ENCODE data around the gene MB21D2. TPM values are rescaled to one million over a fixed set of nuclear protein-coding genes. Genes with fewer than 3 reads are reported as not detected.
"Not testable (repeated sequence)": the region's sequence is repeated elsewhere in the genome, so short reads cannot be mapped to it uniquely, and the experiment has no call there.

MB21D2 gene, protein sequence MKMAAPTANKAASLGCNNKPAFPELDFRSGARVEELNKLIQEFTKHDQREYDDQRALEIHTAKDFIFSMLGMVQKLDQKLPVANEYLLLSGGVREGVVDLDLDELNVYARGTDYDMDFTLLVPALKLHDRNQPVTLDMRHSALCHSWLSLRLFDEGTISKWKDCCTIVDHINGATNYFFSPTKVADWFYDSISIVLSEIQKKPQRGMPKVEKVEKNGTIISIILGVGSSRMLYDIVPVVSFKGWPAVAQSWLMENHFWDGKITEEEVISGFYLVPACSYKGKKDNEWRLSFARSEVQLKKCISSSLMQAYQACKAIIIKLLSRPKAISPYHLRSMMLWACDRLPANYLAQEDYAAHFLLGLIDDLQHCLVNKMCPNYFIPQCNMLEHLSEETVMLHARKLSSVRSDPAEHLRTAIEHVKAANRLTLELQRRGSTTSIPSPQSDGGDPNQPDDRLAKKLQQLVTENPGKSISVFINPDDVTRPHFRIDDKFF
- under 1 TPM in 2 of 3 donors, not detected in 1; 0.07 to 0.53 TPM for polyA plus RNA-seq

DNA sequence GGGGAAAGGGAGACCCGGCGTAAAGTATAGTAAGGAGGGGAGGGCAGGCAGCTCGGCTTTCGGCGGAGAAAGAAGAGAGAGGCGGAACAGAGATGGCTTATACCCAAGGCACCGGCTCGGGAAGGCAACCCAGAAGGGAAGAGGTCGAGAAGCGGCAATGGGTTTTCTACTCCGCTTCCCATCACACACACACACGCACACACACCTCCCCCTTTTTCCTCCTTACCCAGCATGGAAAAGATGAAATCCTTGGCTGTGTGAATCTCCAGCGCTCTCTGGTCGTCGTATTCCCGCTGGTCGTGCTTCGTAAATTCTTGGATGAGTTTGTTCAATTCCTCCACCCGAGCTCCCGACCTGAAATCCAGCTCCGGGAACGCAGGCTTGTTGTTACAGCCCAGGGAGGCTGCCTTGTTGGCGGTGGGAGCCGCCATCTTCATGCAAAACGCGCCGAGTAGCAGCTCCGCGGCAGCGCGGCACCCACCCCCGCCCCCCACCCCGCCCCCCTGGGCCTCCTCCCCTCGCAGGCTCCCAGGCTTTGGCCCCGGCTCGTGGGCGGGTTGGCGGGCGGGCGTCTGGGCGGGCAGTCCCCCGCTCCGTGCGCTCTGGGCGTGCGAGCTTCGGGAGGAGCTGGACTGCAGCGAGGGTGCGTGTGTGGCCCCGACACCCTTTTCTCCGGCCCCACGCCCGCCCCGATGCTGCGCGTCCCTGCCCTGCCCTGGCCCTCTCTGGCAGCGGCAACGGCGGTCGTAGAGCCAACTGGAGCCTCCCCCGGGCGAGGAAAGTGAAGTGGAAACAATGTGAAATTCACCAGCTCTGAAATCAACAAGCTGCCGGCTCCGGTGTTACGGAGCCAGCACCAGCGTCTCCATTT, at the start of gene MB21D2:
MB21D2 (minus strand) TSS at position 453 of the 871 bp plus-strand sequence; CDS start at position 437, 16 bp downstream.
- peaks cover 7 to 15% of the 10 kb centered on the region in 2 donors for H3K4me1 Mint-ChIP-seq
- DNase-seq, result no peak
- peaks cover 0 to 3% (median 0%) of the 10 kb centered on the region in 3 donors for H3K36me3 Mint-ChIP-seq
- no peak within 1 kb of the TSS for H3K27ac Mint-ChIP-seq
- peaks cover 9 to 27% (median 21%) of the 10 kb centered on the region in 3 donors for H3K27me3 Mint-ChIP-seq (ENCODE audit: low read depth in 3 of 3)
- H3K9me3 Mint-ChIP-seq, result peaks cover 3 to 34% (median 4%) of the 10 kb centered on the region in 6 donors
- peak within 1 kb of the TSS; percentile 63 to 71 (median 65) for H3K4me3 Mint-ChIP-seq

GRCh38 chr3:192964959-192965719, 47.5 kb upstream of the MB21D2 start:
- H3K36me3 Mint-ChIP-seq; H3K27me3 Mint-ChIP-seq (ENCODE audit: low read depth in 3 of 3); DNase-seq; H3K4me1 Mint-ChIP-seq; H3K4me3 Mint-ChIP-seq; H3K27ac Mint-ChIP-seq: not testable (repeated sequence)
- H3K9me3 Mint-ChIP-seq, result peaks cover 0 to 15% (median 7%) of the 10 kb centered on the region in 6 donors

DNA sequence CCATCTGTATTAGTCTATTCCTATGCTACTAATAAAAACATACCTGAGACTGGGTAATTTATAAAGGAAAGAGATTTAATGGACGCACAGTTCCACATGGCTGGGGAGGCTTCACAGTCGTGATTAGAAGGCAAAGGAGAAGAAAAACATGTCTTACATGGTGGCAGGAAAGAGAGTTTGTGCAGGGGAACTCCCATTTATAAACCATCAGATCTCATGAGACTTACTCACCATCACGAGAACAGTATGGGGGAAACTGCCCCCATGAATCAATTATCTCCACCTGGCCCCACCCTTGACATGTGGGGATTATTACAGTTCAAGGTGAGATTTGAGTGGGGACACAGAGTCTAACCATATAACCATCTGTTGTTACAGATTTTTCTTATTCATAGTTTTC, 42.1 kb upstream of the MB21D2 start:
- no peak for DNase-seq
- Mint-ChIP-seq H3K27me3 (ENCODE audit: low read depth in 3 of 3) (peaks cover 0 to 7% (median 0%) of the 10 kb centered on the region in 3 donors), H3K27ac (no peak overlapping the region), H3K9me3 (peaks cover 0 to 11% (median 4%) of the 10 kb centered on the region in 6 donors), H3K36me3 (no peaks in the 10 kb centered on the region), H3K4me1 (no peaks in the 10 kb centered on the region), H3K4me3 (no peak overlapping the region)

- Mint-ChIP-seq H3K4me1 (no peaks in the 10 kb centered on the region), H3K9me3 (peaks cover 0 to 22% (median 4%) of the 10 kb centered on the region in 6 donors), H3K27me3 (ENCODE audit: low read depth in 3 of 3) (peaks cover 0 to 5% (median 0%) of the 10 kb centered on the region in 3 donors), H3K36me3 (no peaks in the 10 kb centered on the region), H3K4me3 (no peak overlapping the region), H3K27ac (no peak overlapping the region)
- DNase-seq, result no peak
Measured at GRCh38 chr3:192958219-192958872, 40.7 kb upstream of the MB21D2 start.

- DNase-seq, result peak in 1 of 3 donors; percentile 2
- H3K27me3 Mint-ChIP-seq (ENCODE audit: low read depth in 3 of 3), result peaks cover 0 to 7% (median 0%) of the 10 kb centered on the region in 3 donors
- H3K27ac Mint-ChIP-seq, result no peak overlapping the region
- H3K4me3 Mint-ChIP-seq, result no peak overlapping the region
- no peaks in the 10 kb centered on the region for H3K4me1 Mint-ChIP-seq
- H3K36me3 Mint-ChIP-seq, result no peaks in the 10 kb centered on the region
- peaks cover 0 to 27% (median 6%) of the 10 kb centered on the region in 6 donors for H3K9me3 Mint-ChIP-seq
Measured at GRCh38 chr3:192957441-192958021, 39.9 kb upstream of the MB21D2 start.

GRCh38 chr3:192953926-192954325, 36.3 kb upstream of the MB21D2 start:
- DNase-seq, result no peak

GRCh38 chr3:192947421-192947820, 29.8 kb upstream of the MB21D2 start:
- H3K27me3 Mint-ChIP-seq (ENCODE audit: low read depth in 3 of 3), result no peaks in the 10 kb centered on the region
- no peaks in the 10 kb centered on the region for H3K4me1 Mint-ChIP-seq
- DNase-seq, result no peak
- H3K4me3 Mint-ChIP-seq, result no peak overlapping the region
- no peaks in the 10 kb centered on the region for H3K36me3 Mint-ChIP-seq
- H3K9me3 Mint-ChIP-seq, result peaks cover 0 to 18% (median 5%) of the 10 kb centered on the region in 6 donors
- H3K27ac Mint-ChIP-seq, result no peak overlapping the region

More at GRCh38 chr3:192953926-192954325, 36.3 kb upstream of the MB21D2 start:
- Mint-ChIP-seq H3K36me3 (no peaks in the 10 kb centered on the region), H3K9me3 (peaks cover 0 to 38% (median 4%) of the 10 kb centered on the region in 6 donors), H3K4me3 (no peak overlapping the region), H3K27me3 (ENCODE audit: low read depth in 3 of 3) (peaks cover 0 to 7% (median 0%) of the 10 kb centered on the region in 3 donors), H3K4me1 (no peaks in the 10 kb centered on the region), H3K27ac (no peak overlapping the region)

- H3K27ac Mint-ChIP-seq, result no peak overlapping the region
- H3K36me3 Mint-ChIP-seq, result no peaks in the 10 kb centered on the region
- H3K4me3 Mint-ChIP-seq, result no peak overlapping the region
- DNase-seq, result no peak
- H3K9me3 Mint-ChIP-seq, result peaks cover 0 to 12% (median 6%) of the 10 kb centered on the region in 6 donors
- no peaks in the 10 kb centered on the region for H3K27me3 Mint-ChIP-seq (ENCODE audit: low read depth in 3 of 3)
- no peaks in the 10 kb centered on the region for H3K4me1 Mint-ChIP-seq
Measured at GRCh38 chr3:192943393-192943792, 25.7 kb upstream of the MB21D2 start.

GRCh38 chr3:192942625-192943024, 25.0 kb upstream of the MB21D2 start:
- Mint-ChIP-seq H3K27ac (no peak overlapping the region), H3K4me3 (no peak overlapping the region), H3K36me3 (no peaks in the 10 kb centered on the region), H3K4me1 (no peaks in the 10 kb centered on the region), H3K27me3 (ENCODE audit: low read depth in 3 of 3) (no peaks in the 10 kb centered on the region), H3K9me3 (peaks cover 0 to 12% (median 6%) of the 10 kb centered on the region in 6 donors)
- no peak for DNase-seq

GRCh38 chr3:192940129-192940528, 22.5 kb upstream of the MB21D2 start:
- no peak for DNase-seq
- no peaks in the 10 kb centered on the region for H3K27me3 Mint-ChIP-seq (ENCODE audit: low read depth in 3 of 3)
- no peak overlapping the region for H3K4me3 Mint-ChIP-seq
- H3K36me3 Mint-ChIP-seq, result no peaks in the 10 kb centered on the region
- H3K27ac Mint-ChIP-seq, result no peak overlapping the region
- H3K4me1 Mint-ChIP-seq, result no peaks in the 10 kb centered on the region
- H3K9me3 Mint-ChIP-seq, result peaks cover 0 to 11% (median 6%) of the 10 kb centered on the region in 6 donors

GRCh38 chr3:192935441-192935840, 17.8 kb upstream of the MB21D2 start:
- no peaks in the 10 kb centered on the region for H3K36me3 Mint-ChIP-seq

GRCh38 chr3:192933779-192934460, 16.3 kb upstream of the MB21D2 start:
- H3K4me1 Mint-ChIP-seq, result no peaks in the 10 kb centered on the region
- H3K9me3 Mint-ChIP-seq, result peaks cover 0 to 10% (median under 1%) of the 10 kb centered on the region in 6 donors
- H3K4me3 Mint-ChIP-seq, result no peak overlapping the region
- H3K27me3 Mint-ChIP-seq (ENCODE audit: low read depth in 3 of 3), result no peaks in the 10 kb centered on the region
- no peaks in the 10 kb centered on the region for H3K36me3 Mint-ChIP-seq
- DNase-seq, result no peak
- no peak overlapping the region for H3K27ac Mint-ChIP-seq

More at GRCh38 chr3:192935441-192935840, 17.8 kb upstream of the MB21D2 start:
- Mint-ChIP-seq H3K27ac (no peak overlapping the region), H3K4me1 (no peaks in the 10 kb centered on the region), H3K27me3 (ENCODE audit: low read depth in 3 of 3) (no peaks in the 10 kb centered on the region), H3K9me3 (peaks cover 0 to 10% (median 0%) of the 10 kb centered on the region in 6 donors), H3K4me3 (no peak overlapping the region)
- DNase-seq, result no peak

All from immature natural killer cell (primary cell).